Activated gamma-delta T cell treated with anti-CD3 and anti-CD28 coated beads, Interleukin-2, amount 50 U/mL, for 16 hours (primary cell): Measurements from ENCODE around the gene SMIM36.
"Not testable (repeated sequence)": the region's sequence is repeated elsewhere in the genome, so short reads cannot be mapped to it uniquely, and the experiment has no call there.

Source experiments
- DNase-seq: peaks from one replicate; pipeline ENCODE4 v3.0.0-alpha.2; 2020; ENCODE audit warnings: low read depth

The SMIM36 gene

DNA sequence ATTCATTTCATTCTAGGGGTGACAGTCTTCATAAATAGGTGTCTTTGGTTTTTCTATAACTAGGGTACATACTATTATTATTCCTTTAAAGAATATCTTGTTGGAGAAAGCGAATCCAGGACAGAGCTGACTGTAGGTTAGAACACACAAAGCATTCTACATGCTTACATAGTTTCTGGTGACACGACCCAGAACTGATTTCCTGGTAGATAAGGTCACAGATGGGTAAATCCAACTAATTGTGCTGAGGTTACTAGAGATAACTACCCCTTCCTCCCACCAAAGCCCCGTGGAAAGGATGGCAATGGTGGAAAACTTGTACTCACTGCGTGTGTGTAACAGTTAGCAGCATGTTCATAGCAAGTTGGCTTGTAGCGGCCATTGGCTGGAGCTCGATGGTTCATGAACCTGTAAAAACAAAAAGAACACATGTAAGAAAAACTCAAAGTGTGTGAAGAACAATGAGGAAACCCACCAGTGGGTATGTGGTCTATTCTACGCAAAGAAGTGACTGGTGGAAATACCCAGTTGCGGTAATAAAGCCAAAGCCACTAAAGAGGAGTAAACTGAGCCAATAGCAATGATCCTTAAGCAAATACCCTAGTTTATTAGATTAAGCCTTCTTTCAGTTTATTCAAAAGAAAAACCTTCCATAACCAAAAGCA, 97.3 kb downstream of the SMIM36 start:
- DNase-seq = no peak

DNA sequence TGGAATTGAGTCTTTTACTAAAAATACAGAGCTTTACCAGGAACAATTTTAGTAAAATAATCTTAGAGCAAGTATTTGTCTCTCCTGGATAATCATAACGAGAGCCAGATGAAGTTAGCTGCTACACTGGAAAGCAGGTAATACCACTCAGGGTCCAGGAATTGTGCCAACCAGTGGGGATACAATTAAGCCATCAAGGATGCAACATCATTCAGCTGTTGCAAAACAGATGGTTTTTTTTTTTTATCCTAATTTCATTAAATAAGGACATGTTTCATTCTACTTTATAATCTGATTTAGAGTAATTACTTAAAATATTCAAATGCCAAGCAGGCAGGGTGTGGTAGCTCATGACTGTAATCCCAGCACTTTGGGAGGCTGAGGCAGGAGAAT, 99.8 kb downstream of the SMIM36 start:
- no peak for DNase-seq

DNA sequence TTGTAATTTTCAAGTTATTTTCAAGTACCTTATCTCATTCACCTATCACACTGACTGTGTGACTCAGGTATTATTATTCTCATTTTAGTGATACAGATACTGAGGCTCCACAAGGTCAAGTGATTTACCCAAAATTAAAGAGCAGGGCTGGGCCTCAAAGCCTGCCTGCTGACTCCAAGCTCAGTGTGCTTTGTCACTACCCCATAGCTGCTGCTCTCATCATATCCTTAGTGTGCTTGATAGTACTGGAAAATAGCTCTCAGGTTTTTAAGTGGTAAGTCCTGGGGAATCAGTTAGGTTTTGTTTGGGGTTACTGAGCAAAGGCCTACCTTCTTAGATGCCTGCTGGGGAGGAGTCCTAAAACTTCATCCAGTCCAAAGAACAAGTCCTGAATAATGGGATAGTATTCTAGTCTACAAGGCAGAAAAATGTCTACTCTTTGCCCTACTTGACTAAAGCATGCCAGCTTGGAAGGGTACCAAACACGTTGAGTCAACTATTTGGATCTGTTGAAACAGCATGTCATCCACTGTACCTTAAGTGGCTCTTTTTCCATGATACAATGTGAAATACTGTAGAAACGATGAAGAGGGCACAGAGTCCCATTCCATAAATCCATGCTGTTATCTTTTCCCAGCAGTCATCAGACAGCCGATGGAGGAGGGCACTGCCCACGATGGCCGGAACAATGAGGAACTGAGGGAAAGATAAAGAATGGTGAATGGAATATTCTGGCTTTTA, 100.4 kb downstream of the SMIM36 start:
- no peak for DNase-seq

- DNase-seq = no peak
These were observed 102.0 kb downstream of the SMIM36 start for GRCh38 chr17:55409030-55409800.

- DNase-seq = no peak
These were observed 103.3 kb downstream of the SMIM36 start for GRCh38 chr17:55407641-55408566.

DNA sequence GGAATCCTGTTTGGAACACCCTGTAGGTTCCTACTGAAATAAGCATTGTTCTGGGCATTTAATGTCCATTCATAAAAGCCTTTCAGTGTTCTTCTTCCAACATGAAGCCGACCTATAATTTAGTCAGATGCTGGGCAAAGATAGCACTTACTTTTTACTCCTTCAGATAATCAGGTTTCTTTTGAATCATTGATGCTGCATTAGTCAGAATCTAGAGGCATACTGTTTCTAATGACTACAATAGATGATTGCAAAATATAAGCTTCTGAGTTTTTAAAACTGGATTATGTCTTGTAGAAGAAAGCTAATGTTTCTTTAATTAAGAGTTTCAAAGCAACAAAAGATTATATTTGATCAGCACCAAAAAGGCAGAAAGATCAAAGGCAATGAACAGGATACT, 105.7 kb downstream of the SMIM36 start:
- no peak for DNase-seq

DNA sequence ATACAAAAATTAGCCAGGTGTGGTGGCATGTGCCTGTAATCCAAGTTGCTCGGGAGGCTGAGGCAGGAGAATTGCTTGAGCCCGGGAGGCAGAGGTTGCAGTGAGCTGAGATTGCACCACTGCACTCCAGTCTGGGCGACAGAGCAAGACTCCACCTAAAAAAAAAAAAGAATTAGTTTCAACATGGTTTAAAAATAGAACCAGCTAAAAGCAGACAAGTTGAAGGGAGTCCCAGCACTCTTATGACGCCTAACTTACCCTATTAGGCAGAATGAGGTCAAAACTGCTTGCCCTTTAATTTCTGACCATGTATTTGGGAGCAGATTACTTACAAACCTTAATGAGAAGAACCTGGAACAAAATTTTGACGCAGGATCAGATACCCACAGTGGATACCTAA, 107.1 kb downstream of the SMIM36 start:
- DNase-seq = not testable (repeated sequence)

DNA sequence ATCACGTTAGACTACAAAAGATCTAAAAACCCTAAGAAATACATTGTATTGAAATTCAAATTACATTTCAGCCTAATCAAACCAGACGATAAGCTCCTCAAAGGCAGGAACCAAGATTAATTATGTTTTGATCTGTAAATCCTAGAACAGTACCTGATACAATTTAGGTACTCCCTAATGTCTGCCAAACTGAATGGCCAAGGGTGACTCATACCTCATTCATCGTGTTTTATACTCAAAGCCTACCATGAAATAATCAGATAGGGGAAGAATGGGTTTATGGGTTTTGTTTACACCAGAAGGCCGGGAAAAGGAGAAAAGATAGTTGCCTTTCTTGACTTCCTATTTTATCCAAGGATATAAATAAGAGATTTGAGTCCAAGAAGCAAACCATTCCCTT, 108.9 kb downstream of the SMIM36 start:
- DNase-seq = no peak
